GM19397 (cell line): ENCODE data around the gene SAXO1.

Source experiments
- ATAC-seq: cut with Tn5 transposase; IDR thresholded peaks from one replicate; pipeline ENCODE4 v1.9.1; 2021; ENCODE audit warnings: mild to moderate bottlenecking, moderate library complexity; ENCODE audit not compliant: unreplicated experiment

SAXO1 gene

GRCh38 chr9:18920141-18921084, 112.6 kb downstream of the SAXO1 start:
- no peak for ATAC-seq

DNA sequence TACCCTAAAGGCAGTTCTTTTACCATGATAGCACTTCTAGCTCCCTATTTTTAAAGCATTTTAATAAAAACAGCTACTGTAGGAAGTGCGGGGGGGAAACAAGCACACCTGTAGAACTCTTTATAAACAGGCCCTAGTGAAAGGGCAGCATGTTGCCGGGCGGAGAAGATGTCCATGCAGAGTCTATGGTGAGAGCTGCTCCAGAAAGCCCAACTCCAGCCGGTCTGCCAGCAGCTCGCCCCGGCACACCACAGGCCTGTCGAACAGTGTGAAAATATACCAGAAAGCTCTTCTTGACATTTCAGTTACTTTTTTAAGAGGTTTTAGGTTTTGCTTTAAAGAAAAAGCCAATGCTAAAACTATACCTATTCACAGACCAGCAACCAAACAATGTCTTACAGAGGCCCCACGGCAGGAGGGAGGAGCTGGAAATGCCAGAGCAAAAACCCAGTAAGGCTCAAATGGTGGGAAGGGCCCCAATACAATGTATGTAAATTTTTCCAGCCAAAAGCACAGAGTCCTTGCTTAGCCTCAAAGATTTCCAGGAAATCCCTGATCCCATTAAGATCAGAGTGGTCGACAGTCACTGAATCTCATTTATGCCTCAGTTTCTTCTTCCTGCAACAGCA, 121.2 kb downstream of the SAXO1 start:
- ATAC-seq = no peak

- ATAC-seq = no peak
Observed at GRCh38 chr9:18910916-18911315, 122.1 kb downstream of the SAXO1 start.

DNA sequence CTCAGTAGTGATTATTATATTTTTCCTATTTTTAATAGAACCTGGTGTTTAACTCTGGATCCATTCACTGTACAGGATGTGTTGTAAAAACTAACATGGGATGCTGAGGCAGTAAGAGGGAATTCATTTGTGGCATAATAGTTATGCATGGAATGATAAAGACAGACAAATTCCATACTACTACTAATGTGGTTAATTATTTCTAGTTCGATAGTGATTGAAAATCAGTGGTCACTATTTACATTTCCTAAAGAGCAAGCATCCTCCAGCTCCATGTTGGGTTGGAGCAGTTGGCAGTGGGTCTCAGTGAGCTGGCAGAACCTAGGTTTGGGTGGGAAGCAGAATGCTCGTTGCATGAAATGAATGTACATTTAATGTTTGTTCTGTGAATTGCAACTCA, 122.6 kb downstream of the SAXO1 start:
- ATAC-seq = no peak

- no peak for ATAC-seq
Observed at GRCh38 chr9:18909140-18910018, 123.6 kb downstream of the SAXO1 start.

DNA sequence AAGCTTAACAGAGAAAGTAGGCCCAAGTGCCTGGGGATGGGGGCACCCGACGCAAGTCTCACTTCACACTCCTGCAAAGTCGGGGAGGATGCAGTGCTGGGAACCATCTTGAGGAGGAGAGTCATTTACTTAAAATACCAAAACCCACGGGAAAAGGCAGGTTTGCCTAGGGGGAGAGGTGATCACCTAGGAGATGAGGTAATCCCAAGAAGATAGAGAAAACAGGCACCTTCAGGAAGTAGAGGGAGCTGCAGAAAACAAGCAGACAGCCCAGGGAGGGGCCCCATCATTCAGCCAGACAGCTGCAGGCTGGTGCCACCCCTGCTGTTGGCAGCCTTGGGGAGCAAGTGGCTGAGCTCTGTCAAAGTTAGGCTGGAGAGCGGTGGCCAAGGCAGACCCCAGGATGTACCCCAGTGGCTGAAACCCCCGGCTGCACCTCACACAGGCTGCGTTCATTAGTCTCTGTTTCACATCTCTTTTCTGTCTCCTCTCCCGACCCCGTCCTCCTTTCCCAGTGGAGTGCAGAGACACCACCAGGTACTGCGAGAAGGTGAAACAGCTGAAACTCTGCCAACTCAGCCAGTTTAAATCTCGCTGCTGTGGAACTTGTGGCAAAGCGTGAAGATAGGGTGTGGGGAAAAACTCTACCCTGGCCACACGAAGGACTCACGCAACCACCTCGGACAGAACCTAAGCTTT, 124.9 kb downstream of the SAXO1 start:
- ATAC-seq = no peak

- ATAC-seq = no peak
Observed at GRCh38 chr9:18906656-18907395, 126.2 kb downstream of the SAXO1 start.

GRCh38 chr9:18905883-18906629, 127.0 kb downstream of the SAXO1 start:
- ATAC-seq = no peak

DNA sequence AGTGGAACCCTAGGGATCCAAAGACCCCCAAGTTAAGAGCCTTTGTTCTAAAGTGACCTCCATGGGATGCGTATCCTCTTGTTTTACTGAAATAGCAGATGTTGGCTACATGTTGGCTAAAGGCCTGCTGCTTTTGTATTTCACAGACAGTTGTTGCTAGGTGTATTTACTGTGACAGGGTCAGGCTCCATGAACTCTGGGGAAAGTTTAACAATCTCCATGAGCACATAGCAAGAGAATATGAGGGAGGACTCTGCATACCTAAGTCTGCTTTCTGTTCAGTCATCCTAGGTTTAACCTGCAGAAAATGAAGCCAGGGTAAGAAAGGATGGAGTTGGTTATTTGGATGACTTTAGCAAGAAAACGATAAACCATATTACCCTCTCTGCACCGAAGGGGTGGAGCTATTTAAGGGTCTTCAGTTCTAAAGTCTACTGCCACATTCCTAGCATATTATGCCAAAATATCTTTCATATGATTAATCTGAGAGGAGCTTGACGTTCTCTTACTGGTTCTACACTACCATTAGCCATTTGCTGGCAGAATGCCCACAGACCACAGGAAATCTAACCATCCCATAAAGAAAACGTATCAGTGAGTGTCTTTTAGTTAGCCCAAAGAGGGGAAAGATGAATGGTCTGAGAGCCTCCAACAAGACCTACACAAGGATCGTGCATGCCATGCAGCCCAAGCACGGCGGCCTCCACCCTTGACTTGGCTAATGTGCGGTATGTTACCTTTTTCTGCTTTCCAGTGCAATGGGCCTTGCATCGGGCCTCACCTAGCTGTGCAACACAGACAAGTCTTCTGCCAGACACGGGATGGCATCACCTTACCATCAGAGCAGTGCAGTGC, 127.8 kb downstream of the SAXO1 start:
- no peak for ATAC-seq

- no peak for ATAC-seq
Observed at GRCh38 chr9:18903450-18903849, 129.6 kb downstream of the SAXO1 start.

DNA sequence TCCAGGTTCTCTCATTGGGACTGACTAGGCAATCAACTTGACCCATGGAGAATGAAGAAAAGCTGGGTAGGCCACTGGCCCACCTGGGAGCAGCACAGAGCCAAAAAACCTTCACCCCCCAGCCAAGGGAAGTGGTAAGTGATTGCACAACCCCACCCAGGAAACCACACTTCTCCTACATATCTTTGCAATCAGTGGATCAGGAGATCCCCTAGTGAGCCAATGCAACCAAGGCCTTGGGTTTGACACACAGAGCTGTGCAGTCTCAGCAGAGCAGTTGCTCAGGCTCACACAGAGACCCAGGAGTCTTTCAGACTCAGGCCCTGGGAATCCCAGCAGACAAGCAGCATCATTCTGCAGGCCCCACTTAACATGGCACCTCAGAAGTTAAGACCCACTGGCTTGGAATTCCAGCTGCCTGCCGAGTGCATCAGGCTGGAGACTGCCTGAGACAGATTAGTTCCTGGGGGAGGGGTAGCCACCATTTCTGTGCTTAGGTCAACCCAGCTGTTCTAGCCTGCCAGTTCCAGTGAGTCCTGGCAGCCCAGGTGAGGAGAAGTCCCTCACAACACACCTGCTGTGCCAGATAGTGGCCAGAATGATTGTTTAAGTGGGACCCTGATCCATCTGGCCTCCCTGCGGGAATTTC, 136.4 kb downstream of the SAXO1 start:
- no peak for ATAC-seq

DNA sequence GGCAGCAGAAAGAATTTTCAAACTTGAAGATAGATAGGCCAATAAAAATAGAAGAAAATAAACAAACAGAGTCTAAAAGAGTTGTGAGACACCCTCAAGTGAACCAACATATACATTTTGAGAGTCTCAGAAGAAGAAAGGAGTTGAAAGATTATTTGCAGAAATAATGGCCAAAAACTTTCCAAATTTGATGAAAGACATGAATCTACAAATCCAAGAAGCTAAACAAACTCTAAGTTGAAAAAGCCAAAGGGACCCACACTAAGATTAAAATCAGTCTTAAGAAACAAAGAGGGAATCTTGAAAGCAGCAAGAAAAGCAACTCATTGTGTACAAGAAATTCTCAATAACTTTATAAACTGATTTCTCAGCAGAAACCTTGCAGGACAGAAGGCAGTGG, 137.0 kb downstream of the SAXO1 start:
- no peak for ATAC-seq

GRCh38 chr9:18893491-18893890, 139.5 kb downstream of the SAXO1 start:
- no peak for ATAC-seq

GRCh38 chr9:18893046-18893445, 140.0 kb downstream of the SAXO1 start:
- ATAC-seq = no peak

- ATAC-seq = no peak
Observed at GRCh38 chr9:18891946-18892670, 140.9 kb downstream of the SAXO1 start.

DNA sequence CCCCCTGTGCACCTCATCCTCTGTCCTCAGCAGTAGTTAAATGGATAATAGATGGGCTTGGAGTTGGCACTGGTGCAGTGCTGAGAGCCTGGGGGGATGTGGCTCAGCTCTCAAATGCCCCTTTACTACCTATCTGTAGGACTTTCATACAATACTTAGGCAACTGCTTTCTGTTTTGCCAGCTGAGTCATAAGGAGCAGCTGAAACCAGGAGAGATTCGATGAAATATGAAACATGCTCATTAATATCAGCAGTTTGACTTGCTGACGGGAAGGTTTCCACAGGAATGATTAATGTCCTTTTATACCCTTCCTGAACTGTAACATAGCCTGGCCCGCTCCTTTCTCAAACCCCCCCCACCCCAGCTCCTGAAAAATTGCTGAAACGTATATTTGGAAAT, 142.6 kb downstream of the SAXO1 start:
- no peak for ATAC-seq

DNA sequence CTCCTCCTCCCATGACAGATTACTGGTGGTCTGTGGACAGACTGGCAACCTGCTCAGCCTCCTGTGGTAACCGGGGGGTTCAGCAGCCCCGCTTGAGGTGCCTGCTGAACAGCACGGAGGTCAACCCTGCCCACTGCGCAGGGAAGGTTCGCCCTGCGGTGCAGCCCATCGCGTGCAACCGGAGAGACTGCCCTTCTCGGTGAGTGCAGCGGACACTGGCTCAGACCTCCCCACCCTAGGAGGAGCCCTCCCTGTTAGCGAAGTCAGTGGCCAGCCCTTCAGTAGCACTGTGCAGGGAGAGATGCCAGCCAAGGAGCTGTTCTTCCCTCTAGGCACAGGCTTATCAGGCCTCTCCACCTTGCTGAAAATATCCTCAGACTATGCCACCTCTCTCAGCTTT, 143.5 kb downstream of the SAXO1 start:
- ATAC-seq = no peak
